ENCODE results near the gene COL15A1. TPM values are rescaled to one million over a fixed set of nuclear protein-coding genes. Genes with fewer than 3 reads are reported as not detected.

Gene COL15A1
- total and polyA plus RNA-seq, 2 of the 13 experiments (the other 11 are each of a cell fraction or from before 2014, with no cell fraction given) = not detected

GRCh38 chr9:98899408-98900056 is 44.2 kb upstream of the COL15A1 start:
- no peak overlapping the region for H3K4me2 ChIP-seq (ENCODE audit: low read depth, low read length)
- H3K4me1 ChIP-seq (ENCODE audit: insufficient read depth, low read length) = no peaks in the 10 kb centered on the region
- no peaks in the 10 kb centered on the region for H3K9me3 ChIP-seq (ENCODE audit: low read length)
- TF ChIP-seq, protein P1, sequence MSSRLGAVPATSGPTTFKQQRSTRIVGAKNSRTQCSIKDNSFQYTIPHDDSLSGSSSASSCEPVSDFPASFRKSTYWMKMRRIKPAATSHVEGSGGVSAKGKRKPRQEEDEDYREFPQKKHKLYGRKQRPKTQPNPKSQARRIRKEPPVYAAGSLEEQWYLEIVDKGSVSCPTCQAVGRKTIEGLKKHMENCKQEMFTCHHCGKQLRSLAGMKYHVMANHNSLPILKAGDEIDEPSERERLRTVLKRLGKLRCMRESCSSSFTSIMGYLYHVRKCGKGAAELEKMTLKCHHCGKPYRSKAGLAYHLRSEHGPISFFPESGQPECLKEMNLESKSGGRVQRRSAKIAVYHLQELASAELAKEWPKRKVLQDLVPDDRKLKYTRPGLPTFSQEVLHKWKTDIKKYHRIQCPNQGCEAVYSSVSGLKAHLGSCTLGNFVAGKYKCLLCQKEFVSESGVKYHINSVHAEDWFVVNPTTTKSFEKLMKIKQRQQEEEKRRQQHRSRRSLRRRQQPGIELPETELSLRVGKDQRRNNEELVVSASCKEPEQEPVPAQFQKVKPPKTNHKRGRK (CRISPR knock-in tag; IDR thresholded peaks at IDR 0.05) = no peak
- TF ChIP-seq ZNF563 (CRISPR knock-in tag; IDR thresholded peaks at IDR 0.05) = no peak
- no peak for TF ChIP-seq ZNF646 (CRISPR knock-in tag; IDR thresholded peaks at IDR 0.05)
- no peak overlapping the region for H3K27ac ChIP-seq (ENCODE audit: extremely low read length, insufficient read depth, low read length)
- intact Hi-C loops (cut with micrococcal nuclease; ENCODE audit: unreplicated experiment) = no loop called here
- ChIA-PET CTCF (ENCODE audit: low intra/inter-chr PET ratio, low total read pairs) (no interaction called here), POLR2A (no interaction called here)
- 0% methylated on average over 4 of the region's 4 CpGs for WGBS (ENCODE audit: low lambda C conversion rate)
- H3K27me3 ChIP-seq (ENCODE audit: control insufficient read depth in 1 of 2, insufficient read depth in 2 of 2, low read length in 2 of 2) = peaks cover 0 to 4% of the 10 kb centered on the region in 2 experiments; a peak in 1 of 5 replicates
- no peaks in the 10 kb centered on the region for H3K36me3 ChIP-seq (replicated peaks in 1 of 2; ENCODE audit: control insufficient read depth in 1 of 2, insufficient read depth in 2 of 2, low read length in 2 of 2)
- DNase-seq (ENCODE audit: low spot score) = no peak
- H3K9ac ChIP-seq (ENCODE audit: insufficient read depth, low read depth, low read length) = no peak overlapping the region
- no TSS peak for BruUV-seq (replicated peaks)
- no peak for ATAC-seq
- no peaks in the 10 kb centered on the region for H4K20me1 ChIP-seq (ENCODE audit: insufficient read depth, low read length)
- no peaks in the 10 kb centered on the region for H3K79me2 ChIP-seq (ENCODE audit: insufficient read depth, low read length)
- no peak overlapping the region for H3K4me3 ChIP-seq (replicated peaks in 1 of 3; ENCODE audit: insufficient read depth in 1 of 3, low read depth in 2 of 3, low read length in 3 of 3)
- in situ Hi-C loops (cut with HindIII; ENCODE audit: extremely low pct_ligation_motif_present, low pct_unique_long_range_greater_than_20kb) = no loop called here
- FAIRE-seq = no peak
- H2AFZ ChIP-seq (ENCODE audit: low read length) = no peak overlapping the region
